IMR-90 (cell line): ENCODE data around the gene ADAMTS17. TPM values are rescaled to one million over a fixed set of nuclear protein-coding genes. Genes with fewer than 3 reads are reported as not detected.

ENCODE experiments used
- ATAC-seq: fragments of 200-7000 bp; cut with Tn5 transposase; 2 replicates; pipeline ENCODE4 v1.9.1; 2020; ENCODE audit warnings: low read depth, mild to moderate bottlenecking, moderate library complexity
- BruUV-seq: library from RNA; stranded (reverse); fragments of 400-500 nt; replicated peaks from 2 replicates; lab custom pipeline; 2021; lab: Mats Ljungman, UMichigan
- CTCF ChIA-PET: fragments of 300-600 bp; formaldehyde crosslinking; extraction: SDS; loops from one replicate; lab custom pipeline; 2021; ENCODE audit warnings: antibody characterized with exemption; lab: Yijun Ruan, JAX
- POLR2A ChIA-PET: fragments of 300-600 bp; sonication (Branson Sonifier 250); formaldehyde crosslinking; loops from one replicate; lab custom pipeline; 2022; ENCODE audit warnings: antibody characterized with exemption; ENCODE audit not compliant: unreplicated experiment; lab: Charles Lee
- DNase-seq: peaks from one replicate; pipeline ENCODE4 v3.0.0; 2013
- H2AFZ ChIP-seq: replicated peaks from 2 replicates; pipeline ENCODE3; 2013; ENCODE audit warnings: low read length, mild to moderate bottlenecking; ENCODE audit not compliant: poor library complexity
- H2AK5ac ChIP-seq: 2 replicates; pipeline ENCODE4 v1.6.1; 2013; ENCODE audit warnings: low read depth, low read length, inconsistent platforms
- H2AK9ac ChIP-seq: replicated peaks from 2 replicates; pipeline ENCODE3; 2013; ENCODE audit warnings: mild to moderate bottlenecking, low read depth, low read length, moderate library complexity; ENCODE audit not compliant: poor library complexity
- H2BK120ac ChIP-seq: 2 replicates; pipeline ENCODE4 v1.6.1; 2013; ENCODE audit warnings: low read depth, low read length, inconsistent platforms
- H2BK15ac ChIP-seq: 3 replicates; pipeline ENCODE4 v1.6.1; 2013; ENCODE audit warnings: low read depth, low read length, inconsistent platforms
- H2BK20ac ChIP-seq: 2 replicates; pipeline ENCODE4 v1.6.1; 2013; ENCODE audit warnings: low read depth, mild to moderate bottlenecking, inconsistent platforms, low read length, moderate library complexity
- H2BK5ac ChIP-seq: 2 replicates; pipeline ENCODE4 v1.6.1; 2013; ENCODE audit warnings: mild to moderate bottlenecking, low read depth, low read length, inconsistent platforms; ENCODE audit not compliant: poor library complexity, severe bottlenecking
- H3K14ac ChIP-seq: replicated peaks from 2 replicates; pipeline ENCODE4 v1.6.1; 2013; ENCODE audit warnings: low read depth, low read length, inconsistent platforms
- H3K18ac ChIP-seq: 2 replicates; pipeline ENCODE4 v1.6.1; 2013; ENCODE audit warnings: low read depth, low read length, control low read depth
- H3K23ac ChIP-seq: 2 replicates; pipeline ENCODE4 v1.6.1; 2013; ENCODE audit warnings: low read depth, low read length, inconsistent platforms
- H3K27ac ChIP-seq: 2 replicates; pipeline ENCODE4 v1.5.1; 2013; ENCODE audit warnings: mild to moderate bottlenecking, control low read depth, low read length; ENCODE audit not compliant: insufficient read depth
- H3K27me3 ChIP-seq: 2 replicates; pipeline ENCODE4 v1.6.1; 2013; ENCODE audit warnings: low read length; ENCODE audit not compliant: control insufficient read depth, insufficient read depth
- H3K36me3 ChIP-seq: 2 replicates; pipeline ENCODE4 v1.6.1; 2013; ENCODE audit warnings: low read length, mixed read lengths; ENCODE audit not compliant: control insufficient read depth, insufficient read depth
- H3K4ac ChIP-seq: 2 replicates; pipeline ENCODE4 v1.6.1; 2013; ENCODE audit warnings: low read depth, low read length, inconsistent platforms
- H3K4me1 ChIP-seq: 2 replicates; pipeline ENCODE4 v1.6.1; 2013; ENCODE audit warnings: low read length, mixed read lengths; ENCODE audit not compliant: control insufficient read depth, insufficient read depth
- H3K4me2 ChIP-seq: 2 replicates; pipeline ENCODE4 v1.6.1; 2013; ENCODE audit warnings: low read depth, mild to moderate bottlenecking, control low read depth, low read length, moderate library complexity
- H3K4me3 ChIP-seq: 2 replicates; pipeline ENCODE4 v1.5.1; 2013; ENCODE audit warnings: low read depth, mild to moderate bottlenecking, control low read depth, low read length, moderate library complexity; ENCODE audit not compliant: insufficient read depth
- H3K56ac ChIP-seq: 2 replicates; pipeline ENCODE4 v1.6.1; 2013; ENCODE audit warnings: low read length, inconsistent platforms; ENCODE audit not compliant: insufficient read depth; ENCODE audit errors: extremely low read depth
- H3K79me1 ChIP-seq, 2 experiments: 2 replicates each; pipeline ENCODE4 v1.6.1; 2013; ENCODE audit warnings: low read length in 2 of 2, inconsistent platforms in 1 of 2, low read depth in 1 of 2
- H3K9ac ChIP-seq: 2 replicates; pipeline ENCODE4 v1.6.1; 2013; ENCODE audit warnings: low read depth, low read length, control low read depth
- H3K9me1 ChIP-seq: 2 replicates; pipeline ENCODE4 v1.6.1; 2013; ENCODE audit warnings: low read length, inconsistent platforms; ENCODE audit not compliant: insufficient read depth
- H3K9me3 ChIP-seq: 2 replicates; pipeline ENCODE4 v1.6.1; 2013; ENCODE audit warnings: low read length; ENCODE audit not compliant: control insufficient read depth, insufficient read depth
- H4K20me1 ChIP-seq: 2 replicates; pipeline ENCODE4 v1.6.1; 2013; ENCODE audit warnings: low read length, inconsistent platforms; ENCODE audit not compliant: insufficient read depth
- H4K5ac ChIP-seq: 2 replicates; pipeline ENCODE4 v1.6.1; 2013; ENCODE audit warnings: mild to moderate bottlenecking, low read depth, low read length, control low read depth
- H4K8ac ChIP-seq, 2 experiments: 2 replicates each; pipeline ENCODE4 v1.6.1; 2013; ENCODE audit warnings: low read depth in 2 of 2, low read length in 2 of 2, control low read depth in 1 of 2, inconsistent platforms in 1 of 2
- H4K91ac ChIP-seq: 2 replicates; pipeline ENCODE4 v1.6.1; 2013; ENCODE audit warnings: low read depth, low read length, inconsistent platforms; ENCODE audit not compliant: insufficient read depth
- BHLHE40 ChIP-seq: fragments of 150-350 bp; IDR thresholded peaks from 2 replicates; pipeline ENCODE4 v1.6.1; 2016; ENCODE audit warnings: mild to moderate bottlenecking, low read depth, low read length
- CEBPB ChIP-seq: IDR thresholded peaks from 2 replicates; pipeline ENCODE4 v1.6.1; 2012; ENCODE audit warnings: low read depth, low read length, improper control_type of control experiment
- CHD1 ChIP-seq: IDR thresholded peaks from 2 replicates; pipeline ENCODE4 v1.6.1; 2012; ENCODE audit warnings: low read depth, low read length, improper control_type of control experiment
- CTCF ChIP-seq: conservative IDR thresholded peaks from 2 replicates; pipeline ENCODE4 v1.5.1; 2012; ENCODE audit warnings: mild to moderate bottlenecking, low read depth, low read length, improper control_type of control experiment
- ELK1 ChIP-seq: fragments of 150-350 bp; IDR thresholded peaks from 2 replicates; pipeline ENCODE4 v1.6.1; 2016; ENCODE audit warnings: low read depth, mild to moderate bottlenecking, low read length, moderate library complexity, borderline replicate concordance
- FOS ChIP-seq: fragments of 150-350 bp; IDR thresholded peaks from 2 replicates; pipeline ENCODE4 v1.6.1; 2016; ENCODE audit warnings: low read depth, low read length
- POLR2A ChIP-seq: IDR thresholded peaks from 2 replicates; pipeline ENCODE4 v1.6.1; 2012; ENCODE audit warnings: mild to moderate bottlenecking, low read depth, low read length
- RAD21 ChIP-seq: IDR thresholded peaks from 2 replicates; pipeline ENCODE4 v1.6.1; 2012; ENCODE audit warnings: low read length, improper control_type of control experiment
- RCOR1 ChIP-seq: IDR thresholded peaks from 2 replicates; pipeline ENCODE4 v1.6.1; 2012; ENCODE audit warnings: mild to moderate bottlenecking, low read length, improper control_type of control experiment; ENCODE audit not compliant: insufficient replicate concordance
- RFX5 ChIP-seq: IDR thresholded peaks from 2 replicates; pipeline ENCODE4 v1.8.0; 2012; ENCODE audit warnings: low read depth, mild to moderate bottlenecking, low read length, moderate library complexity
- SMC3 ChIP-seq: fragments of 150-350 bp; IDR thresholded peaks from 2 replicates; pipeline ENCODE4 v1.6.1; 2016; ENCODE audit warnings: low read depth, mild to moderate bottlenecking, antibody characterized with exemption, low read length, moderate library complexity
- WGBS, 2 experiments: methylation state at CpG; one replicate each; pipeline versions ENCODE4 v1.1.5 to v1.1.7; 2013; ENCODE audit warnings: missing lambda C conversion rate in 2 of 2; ENCODE audit not compliant: insufficient read length in 1 of 2; ENCODE audit errors: extremely low coverage in 2 of 2; 5-methylcytosine and 5-hydroxymethylcytosine counted together
- dilution Hi-C: fragments of 300-500 bp; cut with HindIII; formaldehyde crosslinking; loops from one replicate; pipeline ENCODE4 v1.14.3; 2018; ENCODE audit warnings: low sequenced_read_pairs; ENCODE audit not compliant: unreplicated experiment
- in situ Hi-C: fragments of 300-500 bp; cut with MboI; formaldehyde crosslinking; loops from 3 replicates; pipeline ENCODE4 v1.14.3; 2019; ENCODE audit warnings: low sequenced_read_pairs, inconsistent platforms, mixed read lengths
- intact Hi-C: fragments of 100-400 bp; cut with micrococcal nuclease; formaldehyde crosslinking; loops from 2 replicates; pipeline ENCODE4 v1.10.0; 2022
- polyA plus RNA-seq, 3 experiments: library from polyadenylated mRNA; depleted of rRNA; stranded (reverse); fragments of >200 nt; gene quantifications; 2 replicates each; pipeline ENCODE4 v1.2.3, GENCODE V29; 2012; ENCODE audit warnings: low replicate concordance in 1 of 3
- total RNA-seq: library from RNA; depleted of rRNA; stranded (reverse); fragments of >200 nt; gene quantifications from 2 replicates; pipeline ENCODE4 v1.2.3, GENCODE V29; 2012

ADAMTS17 gene
- total and polyA plus RNA-seq, 2 of the 4 experiments (the other 2 are of a cell fraction) = 0.03 TPM; not detected in 1

- peaks cover 4% of the 10 kb centered on the region; the same call in 1 of the 2 replicates for H3K9me1 ChIP-seq
- intact Hi-C loops = no loop called here
- WGBS, 2 experiments = no CpG with 5 or more reads among the region's 1 CpG
- no peak overlapping the region for H2BK120ac ChIP-seq
- no peak overlapping the region for H3K14ac ChIP-seq
- no peak overlapping the region for H2BK20ac ChIP-seq
- no peak overlapping the region for H4K5ac ChIP-seq
- no peak overlapping the region for H4K91ac ChIP-seq
- BruUV-seq = no TSS peak
- no peak overlapping the region for H2AK5ac ChIP-seq
- no peak overlapping the region for H3K4me3 ChIP-seq
- CTCF ChIA-PET = no interaction called here
- H2BK5ac ChIP-seq = no peak overlapping the region
- H3K4me2 ChIP-seq = no peak overlapping the region
- peaks cover 7% of the 10 kb centered on the region for H3K9me3 ChIP-seq
- peak overlapping the region; percentile 3 for H2AK9ac ChIP-seq
- H4K20me1 ChIP-seq = no peaks in the 10 kb centered on the region
- ATAC-seq (no peak), DNase-seq (no peak)
- POLR2A ChIA-PET = no interaction called here
- dilution Hi-C loops = no loop called here
- peaks cover 3% of the 10 kb centered on the region for H3K4me1 ChIP-seq
- H2BK15ac ChIP-seq = no peak overlapping the region
- H3K27ac ChIP-seq = no peak overlapping the region
- H3K23ac ChIP-seq = no peak overlapping the region
- no peak overlapping the region for H3K56ac ChIP-seq
- no peak overlapping the region for H3K4ac ChIP-seq
- H3K27me3 ChIP-seq = no peaks in the 10 kb centered on the region
- no peak overlapping the region for H4K8ac ChIP-seq
- H3K36me3 ChIP-seq = no peaks in the 10 kb centered on the region
- no peak for TF ChIP-seq BHLHE40
- TF ChIP-seq CHD1 = no peak
- TF ChIP-seq FOS = no peak
- no peak for TF ChIP-seq CEBPB
- no peak for TF ChIP-seq RCOR1
- TF ChIP-seq POLR2A = no peak
- TF ChIP-seq ELK1 = no peak
- TF ChIP-seq SMC3 = no peak
- TF ChIP-seq RAD21 = no peak
- TF ChIP-seq CTCF = no peak
- TF ChIP-seq RFX5 = no peak
- no peak overlapping the region for H3K18ac ChIP-seq
- no peaks in the 10 kb centered on the region for H3K79me1 ChIP-seq
- in situ Hi-C loops = loop anchor here (25.0 kb wide), 1 partner anchor 858 kb away; the partner anchor contains the start of gene LRRC28
- H2AFZ ChIP-seq = no peak overlapping the region
- H3K9ac ChIP-seq = no peak overlapping the region
Measured at GRCh38 chr15:100120111-100120510, 221.7 kb downstream of the ADAMTS17 start.
